Activated CD4-positive, alpha-beta memory T cell treated with anti-CD3 and anti-CD28 coated beads, Interleukin-2, amount 10 ng/mL, durations not matched to agents 7 days and 5 days (primary cell): ENCODE results near the gene TMEM132D. TPM values are rescaled to one million over a fixed set of nuclear protein-coding genes. Genes with fewer than 3 reads are reported as not detected.

Experiments used
- CTCF ChIA-PET: fragments of 350-600 bp; sonication (Branson Sonifier 250); formaldehyde crosslinking; loops from one replicate; lab custom pipeline; 2021; ENCODE audit warnings: antibody characterized with exemption, inconsistent platforms; lab: Charles Lee
- POLR2A ChIA-PET: fragments of 350-600 bp; sonication (Branson Sonifier 250); formaldehyde crosslinking; loops from one replicate; lab custom pipeline; 2021; ENCODE audit warnings: antibody characterized with exemption; lab: Charles Lee
- DNase-seq: peaks from one replicate; pipeline ENCODE4 v3.0.0-alpha.2; 2020
- H3K27ac Mint-ChIP-seq: one replicate; pipeline ENCODE4 v1.8.0; 2021; ENCODE audit warnings: mild to moderate bottlenecking, mixed read lengths
- H3K27me3 Mint-ChIP-seq: one replicate; pipeline ENCODE4 v1.8.0; 2021; ENCODE audit warnings: mixed read lengths
- H3K36me3 Mint-ChIP-seq: one replicate; pipeline ENCODE4 v1.8.0; 2021; ENCODE audit warnings: low read depth, mixed read lengths
- H3K4me1 Mint-ChIP-seq: one replicate; pipeline ENCODE4 v1.8.0; 2021; ENCODE audit warnings: mixed read lengths
- H3K4me3 Mint-ChIP-seq: one replicate; pipeline ENCODE4 v1.8.0; 2021; ENCODE audit warnings: mild to moderate bottlenecking, mixed read lengths
- H3K9me3 Mint-ChIP-seq: one replicate; pipeline ENCODE4 v1.8.0; 2021; ENCODE audit warnings: mixed read lengths
- total RNA-seq, 2 experiments: library from RNA; stranded (reverse); gene quantifications; one replicate each; pipeline ENCODE4 v1.2.3, GENCODE V29; 2021

The TMEM132D gene
- total RNA-seq, 2 experiments from 2014 or later: not detected

DNA sequence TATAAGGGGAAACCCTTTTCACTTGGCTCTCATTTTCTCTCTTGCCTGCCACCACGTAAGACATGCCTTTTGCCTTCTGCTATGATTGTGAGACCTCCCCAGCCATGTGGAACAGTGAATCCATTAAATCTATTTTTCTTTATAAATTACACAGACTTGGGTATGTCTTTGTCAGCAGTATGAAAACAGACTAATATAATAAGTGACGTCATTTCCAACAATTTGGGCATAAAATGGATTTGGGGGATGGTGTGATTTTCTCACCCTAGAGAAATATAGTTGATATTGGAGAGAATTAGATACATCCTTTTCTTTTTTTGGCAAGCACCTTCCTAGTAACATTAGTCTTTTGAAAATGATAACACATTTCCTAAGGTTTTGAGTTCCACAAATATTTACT is 490.5 kb downstream of the TMEM132D start:
- H3K27ac Mint-ChIP-seq: no peak overlapping the region
- H3K4me3 Mint-ChIP-seq: no peak overlapping the region
- DNase-seq: no peak
- peaks cover 15% of the 10 kb centered on the region for H3K9me3 Mint-ChIP-seq
- no peaks in the 10 kb centered on the region for H3K36me3 Mint-ChIP-seq
- H3K4me1 Mint-ChIP-seq: no peaks in the 10 kb centered on the region
- no peaks in the 10 kb centered on the region for H3K27me3 Mint-ChIP-seq
- POLR2A ChIA-PET: no interaction called here
- CTCF ChIA-PET: no interaction called here

- Mint-ChIP-seq H3K27me3 (no peaks in the 10 kb centered on the region), H3K4me1 (no peaks in the 10 kb centered on the region), H3K9me3 (peaks cover 10% of the 10 kb centered on the region), H3K36me3 (no peaks in the 10 kb centered on the region), H3K27ac (no peak overlapping the region), H3K4me3 (no peak overlapping the region)
- CTCF ChIA-PET: no interaction called here
- DNase-seq: no peak
- POLR2A ChIA-PET: no interaction called here
These were observed 494.5 kb downstream of the TMEM132D start for GRCh38 chr12:129409281-129409680.

GRCh38 chr12:129404556-129404955 is 499.3 kb downstream of the TMEM132D start:
- Mint-ChIP-seq H3K27me3 (no peaks in the 10 kb centered on the region), H3K27ac (no peak overlapping the region), H3K4me3 (no peak overlapping the region), H3K4me1 (no peaks in the 10 kb centered on the region), H3K36me3 (no peaks in the 10 kb centered on the region), H3K9me3 (peaks cover 20% of the 10 kb centered on the region)
- no peak for DNase-seq
- CTCF ChIA-PET: no interaction called here
- POLR2A ChIA-PET: no interaction called here

DNA sequence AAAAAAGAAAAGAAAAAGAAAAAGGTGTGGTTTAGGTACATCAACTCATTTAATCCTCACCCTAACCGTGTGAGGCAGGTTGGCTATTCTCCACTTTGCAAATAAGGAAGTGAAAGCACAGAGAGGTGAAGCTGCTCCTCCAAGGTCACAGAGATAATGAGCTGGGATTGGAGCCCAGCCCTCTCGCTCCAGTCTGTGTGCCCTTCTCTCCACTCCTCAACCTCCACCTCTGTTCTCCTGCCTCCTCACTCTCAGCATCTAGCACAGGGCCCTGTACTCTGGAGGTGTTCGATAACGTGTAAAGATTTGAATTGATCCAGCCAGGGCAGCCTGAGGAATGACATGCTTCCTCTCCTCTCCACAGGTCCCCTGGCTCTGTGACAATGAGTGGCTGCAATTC is 502.3 kb downstream of the TMEM132D start:
- CTCF ChIA-PET: no interaction called here
- POLR2A ChIA-PET: no interaction called here
- Mint-ChIP-seq H3K4me1 (no peaks in the 10 kb centered on the region), H3K27ac (no peak overlapping the region), H3K36me3 (no peaks in the 10 kb centered on the region), H3K9me3 (peaks cover 33% of the 10 kb centered on the region), H3K27me3 (no peaks in the 10 kb centered on the region), H3K4me3 (no peak overlapping the region)
- DNase-seq: no peak

DNA sequence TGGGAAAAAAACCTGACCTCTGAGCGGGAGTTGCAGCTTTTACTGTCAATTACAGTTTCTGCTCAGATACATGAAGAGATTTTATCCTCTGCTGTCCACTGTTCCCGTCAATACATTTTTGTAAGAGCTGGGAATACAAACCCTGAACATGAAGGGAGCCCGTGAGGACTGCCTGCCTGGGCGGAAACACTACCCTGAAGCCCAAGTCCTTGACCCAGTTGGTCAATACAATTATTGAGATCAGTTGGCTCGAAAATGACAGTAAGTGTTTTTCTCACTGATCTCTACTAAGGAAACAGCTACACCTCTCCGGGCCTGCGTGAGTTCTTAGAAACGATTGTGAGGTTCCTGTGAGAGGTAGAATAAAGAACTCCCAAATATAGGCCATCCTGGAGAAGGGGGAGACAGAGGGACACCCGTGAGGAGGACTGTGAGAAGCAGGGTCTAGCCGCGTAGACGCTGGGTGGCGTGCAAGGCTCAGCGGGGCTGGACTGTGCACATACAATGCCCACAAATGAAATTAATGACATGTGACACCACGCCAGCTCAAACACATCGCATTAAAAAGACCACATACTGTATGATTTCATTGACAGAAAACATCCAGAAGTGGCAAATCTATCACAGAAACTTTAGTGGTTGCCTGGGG is 509.5 kb downstream of the TMEM132D start:
- POLR2A ChIA-PET: no interaction called here
- DNase-seq: no peak

DNA sequence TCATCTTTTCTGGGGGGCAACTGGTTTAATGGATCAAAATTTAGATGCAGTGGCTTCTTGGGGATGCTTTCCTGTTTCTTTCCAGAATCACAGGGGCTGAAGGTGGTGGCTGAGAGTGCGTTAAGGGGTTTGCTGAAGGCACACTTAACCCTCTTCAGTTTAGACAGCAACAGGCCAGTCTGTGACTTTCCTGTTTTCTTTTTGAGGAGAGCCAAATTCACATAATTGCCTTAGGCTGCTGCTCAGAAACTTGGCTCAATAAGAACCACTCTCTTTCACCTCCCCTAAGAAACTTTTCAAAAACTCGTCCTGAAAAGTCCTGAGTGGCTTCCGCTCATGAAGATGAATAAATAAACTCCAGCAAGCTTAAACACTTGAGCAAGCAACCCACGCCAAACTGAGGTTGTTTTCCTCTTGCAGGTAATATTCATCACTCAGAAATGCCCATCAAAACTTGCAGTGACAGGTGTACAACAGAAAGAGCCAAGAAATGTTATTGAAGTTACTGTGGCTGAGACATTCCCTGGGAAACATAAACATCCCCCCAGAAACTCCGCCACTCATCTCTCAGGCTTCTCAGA is 510.4 kb downstream of the TMEM132D start:
- ChIA-PET CTCF (no interaction called here), POLR2A (no interaction called here)
- no peak overlapping the region for H3K27ac Mint-ChIP-seq
- no peaks in the 10 kb centered on the region for H3K27me3 Mint-ChIP-seq
- H3K4me3 Mint-ChIP-seq: no peak overlapping the region
- H3K4me1 Mint-ChIP-seq: no peaks in the 10 kb centered on the region
- peaks cover 25% of the 10 kb centered on the region for H3K9me3 Mint-ChIP-seq
- DNase-seq: no peak
- no peaks in the 10 kb centered on the region for H3K36me3 Mint-ChIP-seq

More for the DNA sequence above, 509.5 kb downstream of the TMEM132D start:
- Mint-ChIP-seq H3K4me3 (no peak overlapping the region), H3K27ac (no peak overlapping the region), H3K36me3 (no peaks in the 10 kb centered on the region), H3K27me3 (no peaks in the 10 kb centered on the region), H3K4me1 (no peaks in the 10 kb centered on the region), H3K9me3 (peaks cover 28% of the 10 kb centered on the region)
- CTCF ChIA-PET: no interaction called here

DNA sequence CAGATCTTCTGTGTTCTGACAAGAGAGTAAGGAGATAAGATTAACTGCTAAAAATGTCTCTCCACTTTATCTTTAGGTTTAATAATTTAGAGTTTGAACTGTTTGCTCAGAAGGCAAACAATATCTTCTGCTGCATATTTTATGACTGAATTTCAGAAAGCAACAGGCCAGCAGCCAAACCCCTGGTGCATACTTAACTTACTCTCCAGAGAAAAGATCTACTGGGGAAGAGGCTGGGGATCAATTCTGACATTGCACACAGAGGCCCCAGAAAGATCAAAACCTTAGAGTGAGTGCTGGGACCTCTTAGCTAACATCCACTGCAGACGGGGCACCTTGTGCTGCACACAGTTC is 518.2 kb downstream of the TMEM132D start:
- H3K36me3 Mint-ChIP-seq: no peaks in the 10 kb centered on the region
- no peak overlapping the region for H3K4me3 Mint-ChIP-seq
- H3K9me3 Mint-ChIP-seq: peaks cover 4% of the 10 kb centered on the region
- ChIA-PET POLR2A (no interaction called here), CTCF (no interaction called here)
- no peaks in the 10 kb centered on the region for H3K4me1 Mint-ChIP-seq
- H3K27me3 Mint-ChIP-seq: no peaks in the 10 kb centered on the region
- no peak overlapping the region for H3K27ac Mint-ChIP-seq
- DNase-seq: no peak

DNA sequence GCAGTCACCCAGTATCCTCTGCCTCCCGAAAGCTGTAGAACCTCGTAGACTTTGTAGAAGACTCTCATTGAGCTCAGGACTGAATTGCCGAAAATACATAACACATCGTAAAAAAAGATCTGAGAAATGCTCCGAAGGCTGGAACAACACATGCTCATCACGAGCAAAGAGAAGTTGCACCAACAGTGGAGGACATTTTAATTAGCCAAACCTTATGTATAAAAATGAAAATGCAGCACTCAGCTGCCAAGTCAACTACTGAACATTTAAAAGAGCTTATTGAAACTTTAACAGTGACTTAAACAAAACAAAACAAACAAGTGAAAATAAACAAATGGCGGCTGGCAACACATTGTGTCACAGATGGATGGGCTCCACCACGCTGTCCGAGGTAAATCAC is 519.9 kb downstream of the TMEM132D start:
- no peaks in the 10 kb centered on the region for H3K27me3 Mint-ChIP-seq
- POLR2A ChIA-PET: no interaction called here
- H3K9me3 Mint-ChIP-seq: peaks cover 6% of the 10 kb centered on the region
- H3K36me3 Mint-ChIP-seq: no peaks in the 10 kb centered on the region
- no peak overlapping the region for H3K27ac Mint-ChIP-seq
- no peak overlapping the region for H3K4me3 Mint-ChIP-seq
- DNase-seq: no peak
- CTCF ChIA-PET: no interaction called here
- H3K4me1 Mint-ChIP-seq: no peaks in the 10 kb centered on the region

DNA sequence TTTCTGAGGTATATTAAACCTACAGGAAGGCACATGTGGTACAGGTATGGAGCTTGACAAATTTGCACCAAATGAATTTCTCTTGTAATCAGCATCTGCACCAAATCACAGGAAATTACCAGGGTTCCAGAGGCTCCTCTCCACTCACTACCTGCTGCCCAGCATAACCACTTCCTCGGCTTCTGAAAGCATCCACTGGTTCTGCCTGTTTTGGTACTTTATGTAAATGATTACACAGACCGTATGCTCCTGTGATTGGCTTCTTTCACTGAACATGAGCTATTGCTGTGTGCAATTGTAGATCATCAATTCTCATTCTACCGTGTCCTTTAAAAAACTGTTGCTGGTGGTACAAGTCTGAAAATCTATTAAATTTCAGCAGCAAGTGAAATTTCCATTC is 522.1 kb downstream of the TMEM132D start:
- no peak overlapping the region for H3K27ac Mint-ChIP-seq
- H3K36me3 Mint-ChIP-seq: no peaks in the 10 kb centered on the region
- POLR2A ChIA-PET: no interaction called here
- no peak for DNase-seq
- no peaks in the 10 kb centered on the region for H3K27me3 Mint-ChIP-seq
- H3K4me1 Mint-ChIP-seq: no peaks in the 10 kb centered on the region
- CTCF ChIA-PET: no interaction called here
- H3K4me3 Mint-ChIP-seq: no peak overlapping the region
- peaks cover 6% of the 10 kb centered on the region for H3K9me3 Mint-ChIP-seq

GRCh38 chr12:129379076-129379804 is 524.6 kb downstream of the TMEM132D start:
- POLR2A ChIA-PET: no interaction called here
- Mint-ChIP-seq H3K27ac (no peak overlapping the region), H3K27me3 (no peaks in the 10 kb centered on the region), H3K36me3 (no peaks in the 10 kb centered on the region), H3K4me3 (no peak overlapping the region), H3K9me3 (peaks cover 7% of the 10 kb centered on the region), H3K4me1 (no peaks in the 10 kb centered on the region)
- CTCF ChIA-PET: no interaction called here
- no peak for DNase-seq

DNA sequence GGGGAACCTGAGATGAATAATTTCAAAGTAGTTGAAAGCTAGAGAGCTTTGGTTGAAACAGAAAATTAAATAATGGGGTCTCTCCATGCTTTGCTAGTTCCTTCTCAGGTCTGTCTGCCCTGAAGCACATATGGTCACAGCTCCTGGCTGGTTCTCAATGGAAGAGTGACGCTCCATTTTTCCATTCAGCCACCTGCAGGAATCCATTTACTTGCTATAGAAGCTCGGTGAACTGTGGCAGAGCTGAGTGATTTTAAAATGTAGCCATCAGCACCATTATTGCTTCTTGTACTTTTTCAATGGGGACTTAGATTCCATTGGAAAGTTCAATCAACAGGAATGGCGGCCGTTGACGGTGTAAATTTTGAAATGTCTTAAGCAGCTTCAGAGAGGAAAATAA is 525.3 kb downstream of the TMEM132D start:
- CTCF ChIA-PET: no interaction called here
- Mint-ChIP-seq H3K9me3 (peaks cover 3% of the 10 kb centered on the region), H3K27ac (no peak overlapping the region), H3K4me3 (no peak overlapping the region), H3K27me3 (no peaks in the 10 kb centered on the region), H3K36me3 (no peaks in the 10 kb centered on the region), H3K4me1 (no peaks in the 10 kb centered on the region)
- POLR2A ChIA-PET: no interaction called here
- no peak for DNase-seq

GRCh38 chr12:129373746-129374145 is 530.1 kb downstream of the TMEM132D start:
- CTCF ChIA-PET: no interaction called here

DNA sequence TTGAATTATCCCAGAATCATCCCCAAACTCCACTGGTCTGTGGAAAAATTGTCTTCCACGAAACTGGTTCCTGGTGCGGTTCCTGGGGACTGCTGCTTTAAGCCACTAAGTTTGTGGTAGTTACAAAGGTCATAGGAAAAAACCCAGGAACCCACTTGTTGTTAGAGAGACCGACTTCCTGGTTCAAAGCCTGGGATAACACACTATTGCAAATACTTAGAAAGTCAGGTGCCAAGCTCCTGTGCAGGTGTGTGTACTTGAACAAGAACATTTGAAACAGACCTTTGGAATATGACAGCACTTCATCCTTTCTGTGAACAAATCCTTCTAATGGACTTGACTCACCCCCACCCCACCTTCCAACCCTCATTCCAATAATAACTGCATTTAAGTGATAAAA is 530.9 kb downstream of the TMEM132D start:
- H3K27me3 Mint-ChIP-seq: no peaks in the 10 kb centered on the region
- H3K9me3 Mint-ChIP-seq: peaks cover 7% of the 10 kb centered on the region
- CTCF ChIA-PET: no interaction called here
- POLR2A ChIA-PET: no interaction called here
- no peak overlapping the region for H3K4me3 Mint-ChIP-seq
- H3K27ac Mint-ChIP-seq: no peak overlapping the region
- no peaks in the 10 kb centered on the region for H3K4me1 Mint-ChIP-seq
- DNase-seq: no peak
- no peaks in the 10 kb centered on the region for H3K36me3 Mint-ChIP-seq

More at GRCh38 chr12:129373746-129374145, 530.1 kb downstream of the TMEM132D start:
- H3K27me3 Mint-ChIP-seq: no peaks in the 10 kb centered on the region
- no peak for DNase-seq
- peaks cover 7% of the 10 kb centered on the region for H3K9me3 Mint-ChIP-seq
- no peaks in the 10 kb centered on the region for H3K36me3 Mint-ChIP-seq
- no peak overlapping the region for H3K4me3 Mint-ChIP-seq
- H3K4me1 Mint-ChIP-seq: no peaks in the 10 kb centered on the region
- no peak overlapping the region for H3K27ac Mint-ChIP-seq
- POLR2A ChIA-PET: no interaction called here

GRCh38 chr12:129372348-129372747 is 531.5 kb downstream of the TMEM132D start:
- no peak overlapping the region for H3K4me3 Mint-ChIP-seq
- ChIA-PET CTCF (no interaction called here), POLR2A (no interaction called here)
- H3K27ac Mint-ChIP-seq: no peak overlapping the region
- no peaks in the 10 kb centered on the region for H3K36me3 Mint-ChIP-seq
- DNase-seq: no peak
- no peaks in the 10 kb centered on the region for H3K27me3 Mint-ChIP-seq
- H3K9me3 Mint-ChIP-seq: peaks cover 8% of the 10 kb centered on the region
- no peaks in the 10 kb centered on the region for H3K4me1 Mint-ChIP-seq
